HCT116 (cell line): ENCODE data around the gene LRP1. TPM values are rescaled to one million over a fixed set of nuclear protein-coding genes. Genes with fewer than 3 reads are reported as not detected.

ENCODE experiments used
- ATAC-seq: fragments of 200-7000 bp; cut with Tn5 transposase; 2 replicates; pipeline ENCODE4 v1.9.1; 2020; ENCODE audit warnings: mild to moderate bottlenecking, moderate library complexity
- BruUV-seq: library from RNA; stranded (reverse); fragments of 400-500 nt; replicated peaks from 2 replicates; lab custom pipeline; 2021; lab: Mats Ljungman, UMichigan
- CTCF ChIA-PET: fragments of 300-600 bp; sonication (Branson Sonifier 250); formaldehyde crosslinking; loops from one replicate; lab custom pipeline; 2021; ENCODE audit warnings: antibody characterized with exemption; lab: Charles Lee
- POLR2A ChIA-PET: fragments of 300-600, 350-600 bp; sonication (Branson Sonifier 250); formaldehyde crosslinking; loops from one replicate; lab custom pipeline; 2021; ENCODE audit warnings: antibody characterized with exemption; lab: Charles Lee
- RAD21 ChIA-PET, 2 experiments: fragments of 300-600 bp; sonication (Branson Sonifier 250); formaldehyde crosslinking; loops; one replicate each; lab custom pipeline; 2023; ENCODE audit warnings: low total read pairs in 2 of 2; ENCODE audit not compliant: uncharacterized antibody in 2 of 2, unreplicated experiment in 2 of 2, low non-redundant PET in 1 of 2; lab: Charles Lee
- DNase-seq: peaks from one replicate; pipeline ENCODE4 v3.0.0-alpha.2; 2010; ENCODE audit warnings: low read depth, low spot score
- H2AFZ ChIP-seq: fragments of 200-600 bp; shearing (Covaris generic), sonication (generic); 2 replicates; pipeline ENCODE4 v1.6.1; 2017; ENCODE audit warnings: low read depth, mixed run types, mixed read lengths, antibody characterized with exemption, low read length; ENCODE audit not compliant: poor library complexity, severe bottlenecking
- H3K27ac ChIP-seq: 2 replicates; pipeline ENCODE4 v1.5.1; 2012; ENCODE audit warnings: low read depth, low read length
- H3K27me3 ChIP-seq: fragments of 200-600 bp; sonication (generic); 2 replicates; pipeline ENCODE4 v1.6.1; 2016; ENCODE audit warnings: mixed run types, low read length, mixed read lengths; ENCODE audit not compliant: insufficient read depth
- H3K36me3 ChIP-seq, 2 experiments: fragments of 200-500 bp in 1 of 2; fragments of 200-600 bp in 1 of 2; sonication (Bioruptor generic) in 1 of 2; sonication (generic) in 1 of 2; 2 replicates each; pipeline versions ENCODE4 v1.5.1 to v1.6.1; 2014 to 2016; ENCODE audit warnings: low read length in 2 of 2, inconsistent platforms in 1 of 2, mixed read lengths in 1 of 2, mixed run types in 1 of 2; ENCODE audit not compliant: insufficient read depth in 2 of 2, control insufficient read depth in 1 of 2
- H3K4me1 ChIP-seq, 2 experiments: fragments of 200-600 bp in 1 of 2; sonication (generic) in 1 of 2; 2 replicates each; pipeline versions ENCODE4 v1.5.1 to v1.6.1; 2012 to 2017; ENCODE audit warnings: low read length in 2 of 2, inconsistent platforms in 1 of 2, mild to moderate bottlenecking in 1 of 2, mixed read lengths in 1 of 2, mixed run types in 1 of 2, moderate library complexity in 1 of 2; ENCODE audit not compliant: insufficient read depth in 2 of 2, control insufficient read depth in 1 of 2
- H3K4me2 ChIP-seq: fragments of 200-600 bp; sonication (generic); 2 replicates; pipeline ENCODE4 v1.6.1; 2017; ENCODE audit warnings: mixed run types, low read length, mixed read lengths
- H3K4me3 ChIP-seq, 2 experiments: fragments of 200-600 bp in 1 of 2; sonication (generic) in 1 of 2; replicated peaks in 1 of 2; 2 replicates each; pipeline ENCODE4 v1.5.1; 2011 to 2016; ENCODE audit warnings: low read length in 2 of 2, control low read depth in 1 of 2, low read depth in 1 of 2, mild to moderate bottlenecking in 1 of 2, mixed read lengths in 1 of 2, mixed run types in 1 of 2
- H3K79me2 ChIP-seq: fragments of 200-600 bp; sonication (generic); 2 replicates; pipeline ENCODE4 v1.6.1; 2017; ENCODE audit warnings: mild to moderate bottlenecking, mixed run types, low read length, moderate library complexity, mixed read lengths; ENCODE audit not compliant: insufficient read depth
- H3K9ac ChIP-seq: fragments of 200-600 bp; sonication (generic); 2 replicates; pipeline ENCODE4 v1.6.1; 2016; ENCODE audit warnings: low read length, mixed read lengths
- H3K9me2 ChIP-seq: fragments of 200-600 bp; sonication (generic), shearing (Covaris generic); 2 replicates; pipeline ENCODE4 v1.6.1; 2017; ENCODE audit warnings: mixed run types, mild to moderate bottlenecking, moderate library complexity; ENCODE audit not compliant: insufficient read depth
- H3K9me3 ChIP-seq, 2 experiments: fragments of 200-500 bp in 1 of 2; fragments of 200-600 bp in 1 of 2; sonication (Bioruptor generic) in 1 of 2; sonication (generic) in 1 of 2; 2 replicates each; pipeline ENCODE4 v1.6.1; 2014 to 2017; ENCODE audit warnings: low read length in 2 of 2, mixed read lengths in 2 of 2, inconsistent platforms in 1 of 2, low read depth in 1 of 2, mild to moderate bottlenecking in 1 of 2, mixed run types in 1 of 2, moderate library complexity in 1 of 2; ENCODE audit not compliant: control insufficient read depth in 1 of 2, insufficient read depth in 1 of 2
- H4K20me1 ChIP-seq: fragments of 200-600 bp; sonication (generic), shearing (Covaris generic); 2 replicates; pipeline ENCODE4 v1.6.1; 2017; ENCODE audit warnings: mixed run types, mild to moderate bottlenecking, moderate library complexity; ENCODE audit not compliant: insufficient read depth
- ATF3 ChIP-seq: IDR thresholded peaks from 2 replicates; pipeline ENCODE4 v1.6.1; 2012
- CBX3 ChIP-seq: IDR thresholded peaks from 2 replicates; pipeline ENCODE4 v1.6.1; 2012; ENCODE audit warnings: low read depth
- CEBPB ChIP-seq: IDR thresholded peaks from 2 replicates; pipeline ENCODE4 v1.6.1; 2012; ENCODE audit warnings: low read depth
- CTCF ChIP-seq, 3 experiments: fragments of 200-600 bp in 1 of 3; sonication (generic) in 1 of 3; IDR thresholded peaks in 2 of 3; conservative IDR thresholded peaks in 1 of 3; 2 replicates each; pipeline ENCODE4 v1.5.1; 2012 to 2017; ENCODE audit warnings: low read depth in 2 of 3, low read length in 2 of 3, antibody characterized with exemption in 1 of 3, borderline replicate concordance in 1 of 3, control low read depth in 1 of 3, mild to moderate bottlenecking in 1 of 3, mixed read lengths in 1 of 3, mixed run types in 1 of 3, moderate library complexity in 1 of 3; ENCODE audit not compliant: insufficient read depth in 1 of 3
- EGR1 ChIP-seq: IDR thresholded peaks from 2 replicates; pipeline ENCODE4 v1.6.1; 2012; ENCODE audit warnings: low read depth
- ELF1 ChIP-seq: IDR thresholded peaks from 2 replicates; pipeline ENCODE4 v1.6.1; 2012; ENCODE audit warnings: low read depth, borderline replicate concordance
- EZH2 ChIP-seq: fragments of 200-600 bp; sonication (generic); IDR thresholded peaks from 2 replicates; pipeline ENCODE4 v1.6.1; 2017; ENCODE audit warnings: antibody characterized with exemption, mixed run types
- EZH2phosphoT487 ChIP-seq: fragments of 200-600 bp; IDR thresholded peaks from 2 replicates; pipeline ENCODE4 v1.6.1; 2018; ENCODE audit warnings: antibody characterized with exemption, borderline replicate concordance
- FOSL1 ChIP-seq: IDR thresholded peaks from 2 replicates; pipeline ENCODE4 v1.6.1; 2012; ENCODE audit warnings: low read depth
- JUND ChIP-seq: IDR thresholded peaks from 2 replicates; pipeline ENCODE4 v1.6.1; 2012
- POLR2A ChIP-seq: IDR thresholded peaks from 2 replicates; pipeline ENCODE4 v1.7.0; 2011; ENCODE audit warnings: borderline replicate concordance; ENCODE audit not compliant: insufficient read depth, insufficient read length; ENCODE audit errors: extremely low read depth
- POLR2AphosphoS5 ChIP-seq: IDR thresholded peaks from 2 replicates; pipeline ENCODE4 v1.6.1; 2011; ENCODE audit warnings: mild to moderate bottlenecking, low read depth, low read length, moderate library complexity
- RAD21 ChIP-seq: IDR thresholded peaks from 2 replicates; pipeline ENCODE4 v1.6.1; 2012; ENCODE audit warnings: low read depth, mild to moderate bottlenecking
- SIN3A ChIP-seq: IDR thresholded peaks from 2 replicates; pipeline ENCODE4 v1.6.1; 2012; ENCODE audit warnings: low read depth
- SP1 ChIP-seq: IDR thresholded peaks from 2 replicates; pipeline ENCODE4 v1.6.1; 2012; ENCODE audit warnings: low read depth
- SRF ChIP-seq: IDR thresholded peaks from 2 replicates; pipeline ENCODE4 v1.6.1; 2012; ENCODE audit warnings: low read depth
- TCF7L2 ChIP-seq: IDR thresholded peaks from 2 replicates; pipeline ENCODE4 v1.7.0; 2011; ENCODE audit warnings: borderline replicate concordance, inconsistent platforms; ENCODE audit not compliant: insufficient read depth, insufficient read length; ENCODE audit errors: extremely low read depth
- YY1 ChIP-seq: IDR thresholded peaks from 2 replicates; pipeline ENCODE4 v1.6.1; 2011; ENCODE audit warnings: low read length, low read depth, moderate library complexity, mild to moderate bottlenecking; ENCODE audit not compliant: insufficient replicate concordance; ENCODE audit errors: extremely low read depth
- ZFX ChIP-seq: fragments of 450-650 bp; IDR thresholded peaks from 2 replicates; pipeline ENCODE4 v1.6.1; 2017
- ZNF274 ChIP-seq: fragments of 200-500 bp; sonication (Bioruptor generic); IDR thresholded peaks from 2 replicates; pipeline ENCODE4 v1.6.1; 2014; ENCODE audit warnings: mild to moderate bottlenecking, low read depth, low read length, inconsistent platforms
- intact Hi-C: fragments of 100-400 bp; cut with micrococcal nuclease; formaldehyde crosslinking; loops from 2 replicates; pipeline ENCODE4 v1.10.0; 2022
- total RNA-seq: library from RNA; stranded (reverse); gene quantifications from one replicate; pipeline ENCODE4 v1.2.1, GENCODE V29; 2021; ENCODE audit not compliant: unreplicated experiment

The LRP1 gene
- total RNA-seq, 1 experiment from 2014 or later: 12.0 TPM

- ATAC-seq: no peak
- ChIA-PET RAD21 (no interaction called here), POLR2A (no interaction called here), CTCF (no interaction called here)
- Histone ChIP-seq H2AFZ (no peak overlapping the region), H3K79me2 (no peaks in the 10 kb centered on the region), H3K9me3 (no peaks in the 10 kb centered on the region), H3K27me3 (no peaks in the 10 kb centered on the region), H3K36me3 (no peaks in the 10 kb centered on the region), H3K27ac (no peak overlapping the region), H3K4me1 (peaks cover 0 to 8% of the 10 kb centered on the region in 2 experiments; a peak in 3 of 4 replicates), H3K4me2 (no peak overlapping the region), H4K20me1 (no peaks in the 10 kb centered on the region), H3K4me3 (no peak overlapping the region), H3K9ac (no peak overlapping the region), H3K9me2 (no peaks in the 10 kb centered on the region)
- BruUV-seq: no TSS peak
- TF ChIP-seq ZNF274 (no peak), SIN3A (no peak), TCF7L2 (no peak), EZH2 (no peak), POLR2A (no peak), POLR2AphosphoS5 (no peak), FOSL1 (no peak), EGR1 (no peak), CTCF (IDR thresholded peaks at IDR 0.05 in 2 of 3, conservative IDR thresholded peaks at IDR 0.05 in 1 of 3; ENCODE audit: borderline replicate concordance in 1 of 3, insufficient read depth in 1 of 3, low read depth in 2 of 3, low read length in 2 of 3) (no peak), SP1 (no peak), CEBPB (no peak), YY1 (no peak), SRF (no peak), ZFX (no peak), CBX3 (no peak), RAD21 (no peak), EZH2phosphoT487 (no peak), ELF1 (no peak), ATF3 (no peak), JUND (no peak)
- DNase-seq: no peak
- intact Hi-C loops: no loop called here
These were observed 57.1 kb downstream of the LRP1 start for GRCh38 chr12:57185403-57185802.
